DMS 273 (cell line): Measurements from ENCODE around the gene MALT1.

ENCODE experiments used
- DNase-seq: peaks from one replicate; lab custom pipeline; 2025; ENCODE audit not compliant: unreplicated experiment; lab: John Stamatoyannopoulos, UW

Gene MALT1

DNA sequence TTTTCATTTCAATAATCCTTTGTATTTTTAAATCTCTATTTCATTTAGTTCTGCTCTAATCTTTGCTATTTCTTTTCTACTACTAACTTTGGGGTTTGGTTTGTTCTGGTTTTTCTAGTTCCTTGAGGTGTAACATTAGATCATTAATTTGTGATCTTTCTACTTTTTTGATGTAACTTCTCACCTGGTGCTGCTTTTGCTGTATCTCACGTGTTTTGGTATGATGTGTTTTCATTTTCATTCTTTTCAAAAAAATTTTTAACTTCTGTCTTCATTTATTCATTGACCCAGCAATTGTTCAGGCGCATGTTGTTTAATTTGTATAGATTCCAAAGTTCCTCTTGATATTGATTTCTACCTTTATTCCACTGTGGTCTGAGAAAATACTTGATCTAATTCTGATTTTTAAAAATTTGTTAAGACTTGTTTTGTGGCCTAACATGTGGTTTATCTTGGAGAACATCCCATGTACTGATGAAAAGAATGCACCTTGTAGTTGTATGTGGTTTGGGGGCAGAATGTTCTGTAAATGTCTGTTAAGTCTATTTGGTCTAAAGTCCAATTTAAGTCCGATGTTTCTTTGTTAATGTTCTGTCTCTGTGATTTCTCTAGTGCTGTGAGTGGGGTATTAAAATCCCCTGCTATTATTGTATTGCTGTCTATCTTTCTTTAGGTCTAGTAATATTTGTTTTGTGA is 17.3 kb upstream of the MALT1 start:
- DNase-seq, result no peak

DNA sequence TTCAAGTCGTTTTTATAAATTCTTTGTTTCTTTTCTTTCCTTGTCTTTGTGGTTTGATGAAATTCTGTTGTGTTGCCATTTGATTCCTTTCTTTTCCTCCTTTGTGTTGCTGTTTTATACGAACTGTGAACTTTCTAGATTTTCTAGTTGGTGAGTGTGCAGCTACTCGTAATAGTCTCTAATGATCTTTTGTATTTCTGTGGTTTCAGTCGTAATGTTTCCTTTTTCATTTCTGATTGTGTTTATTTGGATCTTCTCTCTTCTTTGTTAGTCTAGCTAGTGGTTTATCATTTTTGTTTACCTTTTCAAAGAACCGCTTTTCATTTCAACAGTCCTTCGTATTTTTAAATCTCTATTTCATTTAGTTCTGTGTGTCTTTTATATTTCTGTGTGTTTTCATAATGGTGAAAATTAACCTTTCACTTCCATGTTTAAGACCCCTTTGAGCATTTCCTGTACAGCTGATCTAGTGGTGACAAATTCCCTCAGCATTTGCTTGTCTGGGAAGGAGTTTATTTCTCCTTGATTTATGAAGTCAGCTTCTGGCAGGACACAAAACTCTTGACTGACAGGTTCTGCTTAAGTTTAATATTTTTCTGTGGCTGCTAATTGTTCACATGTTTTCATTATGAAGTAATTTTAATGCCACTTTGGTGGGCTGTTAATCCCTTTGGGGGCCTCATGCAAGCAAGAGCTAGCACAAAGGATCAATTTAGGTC is 16.2 kb upstream of the MALT1 start:
- DNase-seq, result no peak

DNA sequence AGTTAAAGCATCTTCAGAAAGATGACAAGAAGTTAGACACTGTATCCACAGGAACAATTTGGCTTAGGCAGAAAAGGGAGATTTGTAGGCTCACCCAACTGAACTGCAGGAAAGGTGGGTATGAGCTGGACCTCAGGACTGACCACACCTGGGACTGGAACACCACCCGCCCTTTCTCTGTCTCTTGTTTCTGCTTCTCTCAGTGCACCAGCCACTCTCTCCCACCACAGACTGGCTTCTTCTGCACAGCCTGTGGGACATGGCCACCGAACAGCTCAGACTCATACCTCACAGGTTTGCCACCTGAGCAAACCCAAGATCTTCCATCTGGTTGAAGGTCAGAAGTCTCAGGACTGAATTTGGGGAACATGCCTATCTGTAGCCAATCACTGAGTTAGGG is 14.2 kb upstream of the MALT1 start:
- DNase-seq, result no peak

DNA sequence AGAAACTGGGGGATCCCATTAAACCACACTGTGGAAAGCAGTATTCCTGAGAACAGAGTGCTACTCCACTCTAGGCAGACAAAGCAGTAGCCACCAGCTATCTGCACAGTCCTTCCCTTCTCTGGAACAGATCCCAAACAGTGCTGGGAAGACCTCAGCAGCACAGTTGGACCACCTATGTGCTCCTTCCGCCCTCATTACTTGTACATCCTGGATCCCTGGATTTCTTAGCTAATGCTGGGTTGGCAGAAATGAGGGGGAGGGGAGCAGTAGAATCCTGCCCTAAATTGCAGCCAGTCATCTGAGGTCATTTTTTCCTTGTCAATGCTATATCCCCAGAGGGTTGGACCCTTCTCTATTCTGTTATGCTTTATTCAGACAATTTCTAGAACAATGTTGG is 13.8 kb upstream of the MALT1 start:
- no peak for DNase-seq

DNA sequence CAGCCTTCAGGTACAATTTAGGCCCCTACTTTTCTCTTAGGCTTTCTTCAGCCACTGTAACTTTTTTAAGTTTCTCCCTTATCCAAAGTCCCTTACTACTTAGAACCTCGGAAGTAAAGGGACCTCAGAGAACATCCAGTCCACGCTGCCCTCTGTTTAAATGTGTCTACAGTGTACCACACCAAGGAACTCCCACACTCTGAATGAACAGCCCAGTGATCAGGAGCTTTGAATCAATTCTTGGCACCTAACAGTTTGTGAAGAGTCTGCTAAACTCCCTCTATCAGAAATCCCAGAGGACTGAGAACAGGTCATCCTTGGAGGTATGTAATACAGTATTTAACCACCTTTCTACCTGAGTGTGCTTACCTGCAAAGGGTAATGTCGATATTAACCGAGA is 11.6 kb upstream of the MALT1 start:
- no peak for DNase-seq

DNA sequence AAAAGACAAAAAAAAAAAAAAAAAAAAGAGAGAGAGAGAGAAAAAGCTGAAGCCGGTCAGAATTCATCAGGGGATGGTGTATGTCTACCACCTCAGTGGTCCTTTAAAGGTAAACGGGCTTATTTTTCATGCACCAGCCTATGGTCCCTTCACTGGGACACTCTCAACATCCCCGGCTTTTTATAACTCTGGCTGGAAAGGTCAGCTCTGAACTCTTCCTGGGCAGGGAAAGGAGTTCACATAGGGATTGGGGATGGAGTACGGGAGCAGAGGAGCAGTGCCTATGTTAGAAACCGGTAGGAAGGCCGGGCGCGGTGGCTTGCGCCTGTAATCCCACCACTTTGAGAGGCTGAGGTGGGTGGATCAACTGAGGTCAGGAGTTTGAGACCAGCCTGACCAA is 10.3 kb upstream of the MALT1 start:
- DNase-seq, result no peak

DNA sequence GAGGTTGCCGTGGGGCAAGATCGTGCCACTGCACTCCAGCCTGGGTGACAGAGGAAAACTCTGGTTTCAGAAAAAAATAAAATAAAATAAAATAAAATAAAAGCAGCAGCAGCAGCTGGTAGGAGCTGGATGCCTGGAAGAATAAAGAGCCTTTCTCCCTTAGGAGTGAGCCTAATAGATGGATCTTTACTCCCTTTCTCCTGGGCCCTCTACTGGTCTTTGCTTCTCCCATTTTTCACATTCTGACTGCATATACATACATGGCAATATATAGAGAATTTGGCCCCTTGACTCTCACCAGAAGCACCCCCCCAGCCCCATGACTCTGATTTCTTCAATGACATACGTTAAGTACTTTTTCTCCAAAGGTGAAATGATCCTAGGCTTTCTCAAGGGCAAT is 9.8 kb upstream of the MALT1 start:
- peak; percentile 8 for DNase-seq

DNA sequence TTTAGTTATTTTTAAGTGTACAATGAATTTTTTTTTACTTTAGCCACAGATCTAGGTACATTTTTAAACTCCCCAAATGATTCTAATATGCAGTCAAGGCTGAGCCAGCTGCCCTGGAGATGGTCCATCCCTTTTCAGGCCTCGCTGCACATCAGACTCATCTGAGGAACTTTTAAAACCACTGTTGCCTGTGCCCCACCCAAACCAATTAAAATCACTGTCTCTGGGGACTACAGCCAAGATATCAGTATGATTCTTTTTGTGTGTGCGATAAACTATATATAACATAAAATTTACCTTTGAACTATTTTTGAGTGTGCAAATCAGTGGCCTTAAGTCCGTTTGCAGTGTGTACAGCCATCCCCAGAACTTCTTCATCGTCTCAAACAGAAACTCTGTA is 9.1 kb upstream of the MALT1 start:
- no peak for DNase-seq

DNA sequence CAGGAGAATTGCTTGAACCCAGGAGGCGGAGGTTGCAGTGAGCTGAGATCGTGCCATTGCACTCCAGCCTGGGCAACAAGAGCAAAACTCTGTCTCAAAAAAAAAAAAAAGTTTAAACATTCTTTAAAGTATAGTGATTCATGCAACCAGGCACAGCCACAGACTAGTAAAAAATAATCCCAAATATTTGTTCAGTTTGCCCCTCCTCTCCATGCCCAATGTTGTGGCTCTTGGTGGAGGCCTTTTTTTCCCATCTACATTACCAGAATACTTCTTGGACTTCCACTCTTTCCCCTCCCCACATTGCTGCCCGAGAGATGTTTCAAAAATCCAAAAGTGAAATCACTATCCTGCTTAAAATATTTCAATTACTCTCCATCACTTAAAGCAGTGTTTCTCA is 5.1 kb upstream of the MALT1 start:
- no peak for DNase-seq

DNA sequence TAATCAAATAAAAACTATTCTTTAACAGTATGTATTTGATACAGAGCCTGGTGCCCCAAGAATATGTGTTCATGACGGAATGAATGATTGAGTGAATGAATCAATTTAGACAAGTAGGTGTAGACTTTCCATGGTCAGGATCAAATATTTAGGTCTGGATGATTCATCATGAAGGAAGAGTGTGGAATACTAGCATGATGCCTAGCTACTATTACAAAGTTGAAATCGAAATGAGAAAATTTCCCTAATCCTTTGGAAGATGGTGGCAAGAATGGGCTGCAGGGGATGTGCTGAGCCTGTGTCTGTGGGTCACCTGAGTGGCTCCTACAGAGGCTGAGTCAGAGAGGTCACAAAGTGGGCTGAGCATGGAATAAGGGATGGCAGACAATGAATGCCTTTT is 3.1 kb upstream of the MALT1 start:
- no peak for DNase-seq

DNA sequence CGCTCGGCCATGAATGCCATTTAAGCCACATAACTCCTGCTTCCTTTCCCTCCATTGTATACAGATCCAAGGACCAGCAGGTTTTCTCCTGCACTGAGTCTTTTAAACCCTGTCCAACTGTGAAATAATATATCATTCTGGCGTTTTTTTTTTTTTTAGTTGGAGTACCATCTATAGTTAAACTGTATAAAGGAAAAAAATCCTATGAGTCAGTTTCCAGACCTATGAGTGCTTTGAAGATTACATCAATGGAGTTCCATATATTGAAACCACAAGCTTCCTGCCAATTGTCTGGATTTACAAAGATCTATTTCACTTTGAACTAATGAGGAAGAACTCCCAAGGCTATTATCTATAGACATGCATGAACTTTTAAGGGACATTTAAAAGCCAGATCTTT is 2.4 kb upstream of the MALT1 start:
- DNase-seq, result no peak

DNA sequence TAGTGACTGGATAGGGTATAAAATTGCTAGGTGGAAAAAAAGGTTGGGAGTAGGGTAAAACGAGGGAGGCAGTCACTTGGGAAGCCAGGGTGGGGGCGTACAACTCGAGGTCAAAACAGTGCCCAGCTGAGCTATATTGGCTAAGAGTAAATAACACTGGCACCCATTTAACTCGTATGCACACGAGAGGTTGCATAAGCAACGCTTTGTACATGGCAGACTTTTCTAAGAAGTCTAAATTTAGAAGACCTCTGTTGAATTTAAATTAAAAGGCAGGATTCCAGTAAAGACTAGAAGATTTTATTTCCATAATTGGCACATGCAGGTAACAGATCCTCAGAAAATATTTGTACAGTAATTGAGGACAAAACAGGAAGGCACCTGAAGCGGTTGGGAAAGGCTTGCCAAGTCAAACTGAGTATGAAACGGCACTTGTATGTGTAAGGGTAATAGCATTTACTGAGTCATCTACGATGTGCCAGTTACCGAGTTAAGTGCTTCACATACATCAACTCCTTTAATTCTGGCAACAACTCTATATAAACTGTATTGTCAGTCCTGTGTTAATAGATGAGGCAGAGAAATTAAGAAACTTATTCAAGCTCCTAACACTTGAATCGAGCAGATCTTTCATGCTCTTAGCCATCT is 1.4 kb upstream of the MALT1 start:
- no peak for DNase-seq

DNA sequence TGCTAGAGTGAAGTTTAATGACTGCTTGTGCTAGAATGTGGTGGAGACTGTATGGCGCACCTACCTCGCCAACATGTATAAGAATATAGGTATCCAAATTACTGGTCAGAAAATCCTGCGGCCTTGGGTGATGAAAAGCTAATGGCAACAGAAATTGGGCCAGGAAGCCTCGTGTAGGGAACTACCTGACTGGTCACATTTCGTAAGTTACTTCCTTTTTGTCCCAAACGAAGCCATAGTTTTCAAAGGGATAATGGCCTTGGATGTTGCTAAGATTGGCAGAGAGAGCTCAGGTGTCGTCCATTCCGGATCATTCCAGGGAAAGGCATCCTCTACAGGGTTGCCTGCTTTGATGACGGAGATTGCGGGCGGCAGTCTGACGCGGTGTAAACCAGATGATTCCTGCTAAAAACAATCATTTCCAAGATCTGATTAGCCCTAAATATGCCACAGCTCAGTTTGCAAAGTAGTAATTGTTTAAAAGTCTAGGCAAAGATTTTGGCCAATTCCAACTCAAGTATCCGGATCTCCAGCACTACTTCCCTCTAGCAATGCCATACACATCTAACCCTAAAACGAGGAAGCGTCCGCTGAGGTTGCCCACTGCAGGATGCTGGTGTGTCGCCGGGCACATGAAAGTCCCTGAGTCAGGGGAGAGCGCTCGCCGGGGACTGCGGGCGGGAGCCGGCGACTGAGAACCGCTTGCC is 708 bp upstream of the MALT1 start:
- no peak for DNase-seq

DNA sequence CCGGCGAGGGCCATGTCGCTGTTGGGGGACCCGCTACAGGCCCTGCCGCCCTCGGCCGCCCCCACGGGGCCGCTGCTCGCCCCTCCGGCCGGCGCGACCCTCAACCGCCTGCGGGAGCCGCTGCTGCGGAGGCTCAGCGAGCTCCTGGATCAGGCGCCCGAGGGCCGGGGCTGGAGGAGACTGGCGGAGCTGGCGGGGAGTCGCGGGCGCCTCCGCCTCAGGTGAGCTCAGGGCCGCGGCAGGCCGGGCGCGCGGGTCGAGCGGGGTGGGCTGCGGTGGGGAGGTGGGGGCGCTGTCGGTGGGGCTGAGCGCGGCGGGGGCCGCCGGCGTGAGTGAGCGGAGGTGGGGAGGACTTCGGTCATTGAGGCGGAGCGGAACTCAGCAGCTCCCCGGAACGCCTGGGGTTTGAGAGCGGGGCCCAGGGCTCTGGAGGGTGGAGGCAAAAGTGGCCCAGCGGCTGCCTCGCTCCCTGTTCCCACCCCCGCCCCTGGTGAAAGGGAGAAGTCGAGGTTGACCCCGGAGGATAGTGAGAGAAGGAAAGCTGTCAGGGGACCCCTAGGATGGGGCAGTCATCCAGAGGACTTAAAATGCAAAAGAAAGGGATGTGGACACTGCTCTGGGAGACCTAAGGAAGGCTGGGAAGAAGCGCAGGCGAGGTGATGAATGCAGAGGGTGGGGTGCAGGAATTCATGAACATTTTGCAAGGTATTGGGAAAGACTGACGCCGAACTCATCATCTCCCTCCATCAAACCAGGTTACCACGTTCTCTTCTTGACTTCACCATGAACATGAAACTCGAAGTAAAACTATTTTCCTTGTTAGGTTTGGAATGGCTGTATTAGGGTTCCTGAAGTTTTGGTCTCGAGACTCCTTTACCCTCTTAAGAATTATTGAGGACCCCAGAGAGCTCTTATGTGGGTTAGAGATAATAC is 633 bp downstream of the MALT1 start:
- DNase-seq, result peak; percentile 85

DNA sequence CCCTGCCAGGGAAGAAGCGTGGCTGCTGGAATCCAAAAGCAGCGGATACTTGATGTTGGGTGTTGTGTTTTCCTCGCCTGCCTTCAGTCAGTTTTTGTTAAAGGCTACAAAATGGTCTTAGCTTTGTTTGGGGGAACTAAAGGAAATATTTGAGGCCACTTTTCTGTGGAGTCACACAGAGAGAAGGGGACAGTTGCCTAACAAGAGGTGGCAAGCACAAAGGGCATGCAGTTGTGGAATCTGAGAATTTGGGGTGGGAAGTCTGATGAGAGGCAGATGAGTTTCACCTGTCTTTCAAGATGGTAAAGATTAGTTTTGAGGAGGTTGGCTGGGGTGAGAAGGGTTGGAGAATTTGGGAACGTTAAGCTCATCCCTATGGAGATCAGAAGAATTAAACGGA is 2.9 kb downstream of the MALT1 start:
- no peak for DNase-seq

DNA sequence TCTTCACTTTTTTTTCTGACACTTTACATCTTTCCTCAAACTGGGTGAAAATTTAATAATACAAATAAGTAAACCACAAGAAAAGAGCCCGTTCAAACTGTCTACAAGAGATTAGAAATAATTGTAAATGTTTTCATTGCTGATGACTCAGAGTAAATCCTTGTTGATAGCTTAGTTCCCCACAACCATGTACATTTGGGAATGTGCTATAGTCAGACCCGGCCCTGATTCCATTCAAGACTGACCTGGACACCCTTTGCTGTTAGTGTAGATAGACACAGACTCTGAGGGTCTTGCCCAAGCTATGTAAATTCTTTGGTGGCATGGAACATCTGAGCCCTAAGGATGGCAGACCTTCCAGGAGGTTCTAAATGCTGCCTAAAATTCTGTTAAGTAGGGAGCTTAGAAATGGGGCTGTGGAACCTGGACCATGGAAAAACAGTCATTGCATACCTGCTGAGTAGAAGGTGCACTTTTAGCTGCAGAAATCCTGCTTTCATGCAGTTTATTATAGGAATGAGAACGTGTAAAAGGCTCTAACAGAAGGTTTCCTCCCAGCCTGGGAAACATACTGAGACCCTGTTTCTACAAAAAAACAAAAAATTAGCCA is 3.7 kb downstream of the MALT1 start:
- DNase-seq, result no peak

DNA sequence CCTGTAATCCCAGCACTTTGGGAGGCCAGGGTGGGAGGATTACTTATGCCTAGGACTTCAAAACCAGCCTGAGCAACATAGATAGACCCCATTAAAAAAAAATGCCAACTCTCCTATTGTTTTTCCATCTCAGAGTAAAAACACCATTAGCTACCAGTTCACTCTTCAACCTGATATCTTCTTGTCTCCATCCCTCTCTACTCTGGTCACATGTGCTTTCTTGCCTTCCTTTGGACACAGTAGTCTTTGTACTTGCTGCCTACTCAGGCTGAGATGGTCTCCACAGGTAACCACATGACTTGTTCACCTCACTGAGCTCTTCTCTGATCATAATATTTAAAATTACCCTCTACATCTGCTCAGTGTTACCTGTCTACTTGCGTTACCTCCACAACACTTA is 5.0 kb downstream of the MALT1 start:
- no peak for DNase-seq

DNA sequence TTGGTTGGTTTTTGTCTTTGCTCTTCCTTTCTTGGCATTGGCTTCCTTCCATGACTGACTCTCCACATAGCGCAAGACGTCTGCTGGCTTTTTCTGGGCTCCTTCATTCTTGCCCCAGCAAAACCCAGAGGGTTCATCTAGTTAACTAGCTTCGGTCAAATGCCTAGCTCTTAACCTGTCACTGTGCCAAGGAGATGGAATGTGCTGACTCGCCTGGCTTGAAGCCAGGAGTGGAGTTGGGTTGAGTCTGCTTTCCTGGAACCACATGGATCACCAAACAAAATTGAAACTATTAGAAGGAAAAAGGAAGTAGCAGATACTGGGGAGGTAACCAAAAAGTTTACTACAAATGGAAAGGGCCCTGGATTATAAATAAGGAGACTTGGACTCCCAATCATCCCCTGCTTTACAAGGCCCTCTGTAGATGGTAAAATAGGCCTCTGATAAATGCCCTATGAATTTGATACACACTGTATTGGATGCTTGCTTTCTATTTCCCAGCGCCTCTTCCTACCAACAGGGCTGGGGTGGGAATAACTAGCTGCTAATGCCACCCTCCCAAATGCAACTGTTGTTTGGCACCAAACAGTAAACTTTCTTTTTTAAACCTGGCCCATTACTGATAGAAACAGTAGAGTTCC is 11.3 kb downstream of the MALT1 start:
- peak; percentile 78 for DNase-seq

DNA sequence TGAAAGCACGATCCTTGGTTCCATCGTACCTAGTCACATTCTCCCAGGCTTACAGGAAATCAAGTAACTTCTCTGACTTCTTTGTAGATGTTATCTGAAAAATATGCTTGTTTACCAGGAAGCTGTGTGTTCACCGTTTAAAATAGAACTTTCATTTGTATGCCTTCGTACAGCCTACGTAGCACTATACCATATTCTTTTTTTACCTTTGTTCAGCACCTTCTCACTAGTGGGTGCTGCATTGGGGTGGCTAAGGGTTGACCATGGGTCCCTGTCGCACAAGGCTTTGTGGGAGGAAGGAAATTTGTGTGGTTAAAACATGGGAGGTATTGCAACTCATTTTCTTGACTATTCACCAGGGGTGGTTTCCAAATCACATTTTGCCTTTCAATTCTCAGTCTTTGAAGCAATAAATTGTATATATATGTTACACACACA is 16.6 kb downstream of the MALT1 start:
- DNase-seq, result no peak

DNA sequence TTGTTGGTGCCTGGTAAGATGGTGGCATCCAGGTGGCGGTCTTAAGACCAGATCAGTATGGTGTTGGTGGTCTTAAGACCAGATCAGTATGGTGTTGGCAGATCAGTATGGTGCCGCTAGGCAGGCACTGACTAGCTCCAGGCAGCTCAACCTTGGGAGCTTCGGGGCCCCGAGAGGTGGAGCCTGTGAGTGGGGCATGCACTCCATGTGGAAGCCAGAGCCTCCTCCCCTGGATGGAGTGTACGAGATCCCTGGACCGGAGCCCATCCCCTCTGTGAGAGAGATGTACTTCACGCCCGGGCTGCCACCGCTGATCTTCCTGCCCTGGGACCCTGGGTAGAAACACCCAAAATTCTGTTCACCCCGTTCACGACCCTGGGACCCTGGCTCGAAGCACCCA is 19.0 kb downstream of the MALT1 start:
- DNase-seq, result no peak
